NCI-H82 treated with DMSO at 0.1 percent for 48 hours (cell line): ENCODE results near the gene RXRA.

Experiments
- DNase-seq: peaks from one replicate; lab custom pipeline; 2025; ENCODE audit not compliant: unreplicated experiment; lab: John Stamatoyannopoulos, UW

RXRA gene

GRCh38 chr9:134351606-134352176 is 25.4 kb downstream of the RXRA start:
- no peak for DNase-seq

GRCh38 chr9:134352247-134352933 is 26.1 kb downstream of the RXRA start:
- no peak for DNase-seq

DNA sequence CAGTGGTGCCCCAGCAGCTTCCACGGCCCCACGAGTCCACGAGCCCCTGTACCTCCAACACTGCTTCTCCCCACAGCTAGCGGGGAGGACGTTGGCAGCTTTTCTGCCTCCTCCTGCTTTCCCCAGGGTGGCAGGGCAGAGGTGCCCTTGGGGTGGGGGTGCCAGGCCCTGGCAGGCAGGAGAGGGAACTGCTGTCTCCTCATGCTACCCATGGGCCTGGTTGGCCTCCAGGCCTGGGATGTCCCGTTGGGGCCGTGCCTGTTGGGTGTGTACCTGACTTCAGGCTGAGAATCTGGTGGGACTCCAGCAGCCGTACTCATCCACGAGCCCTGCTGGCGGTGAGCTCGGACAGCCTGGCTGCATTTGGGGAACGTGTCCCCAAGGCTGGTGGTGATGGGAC is 27.3 kb downstream of the RXRA start:
- DNase-seq = no peak

DNA sequence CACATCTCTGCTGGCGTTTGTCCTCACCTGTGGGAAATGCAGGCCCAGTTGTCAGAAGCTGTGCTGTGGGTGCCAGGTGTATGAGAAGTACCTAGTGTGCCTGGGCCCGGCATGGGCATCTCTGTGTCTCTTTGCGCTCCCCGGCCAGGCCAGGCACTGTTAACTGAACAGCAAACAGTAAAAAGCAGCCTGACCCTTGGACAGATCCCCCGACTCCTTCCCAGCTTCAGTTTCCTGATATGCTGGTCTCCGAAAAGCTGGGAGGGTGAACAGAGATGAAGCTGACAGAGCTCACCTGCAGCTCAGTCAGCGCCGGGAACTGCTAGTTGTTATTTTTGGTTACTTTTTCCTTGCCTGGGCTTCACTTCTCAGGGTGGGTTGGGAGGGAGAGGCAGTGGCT is 28.9 kb downstream of the RXRA start:
- DNase-seq = no peak

DNA sequence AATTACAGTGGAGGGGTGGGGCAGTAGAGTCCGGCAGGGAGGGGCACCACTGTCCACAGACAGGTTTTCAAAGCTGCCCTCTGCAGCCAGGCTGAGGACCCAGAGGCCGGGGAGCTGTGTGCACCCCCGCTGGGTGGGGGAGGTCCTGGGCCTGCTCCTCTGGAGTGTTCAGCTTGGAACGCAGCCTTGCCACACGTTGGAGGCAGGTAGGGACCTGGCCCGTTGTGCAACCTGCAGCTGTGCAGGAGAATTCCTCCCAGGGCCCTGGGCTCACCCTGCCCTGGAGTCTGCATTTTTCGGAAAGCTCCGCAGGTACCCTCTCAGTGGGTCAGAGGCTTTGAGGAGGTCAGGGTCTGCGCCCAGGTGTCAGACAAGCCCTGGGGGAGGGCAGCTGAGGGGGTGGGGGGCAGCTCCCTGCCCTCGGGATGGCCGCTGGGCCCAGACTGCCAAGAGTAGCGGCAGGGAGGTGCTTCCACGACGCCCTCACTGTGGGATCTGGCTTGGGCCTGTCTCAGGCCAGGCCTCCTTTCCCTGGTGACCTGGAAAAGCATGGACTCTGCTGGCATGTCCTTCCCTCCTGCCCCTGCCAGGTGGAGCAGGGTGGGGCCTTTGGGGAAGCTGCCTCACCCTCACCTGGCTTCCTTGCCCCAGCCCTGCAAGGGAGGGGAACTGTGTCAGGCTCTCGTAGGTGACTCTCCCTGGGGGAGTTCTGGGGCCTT is 29.5 kb downstream of the RXRA start:
- no peak for DNase-seq

GRCh38 chr9:134356496-134357470 is 30.5 kb downstream of the RXRA start:
- DNase-seq = no peak

DNA sequence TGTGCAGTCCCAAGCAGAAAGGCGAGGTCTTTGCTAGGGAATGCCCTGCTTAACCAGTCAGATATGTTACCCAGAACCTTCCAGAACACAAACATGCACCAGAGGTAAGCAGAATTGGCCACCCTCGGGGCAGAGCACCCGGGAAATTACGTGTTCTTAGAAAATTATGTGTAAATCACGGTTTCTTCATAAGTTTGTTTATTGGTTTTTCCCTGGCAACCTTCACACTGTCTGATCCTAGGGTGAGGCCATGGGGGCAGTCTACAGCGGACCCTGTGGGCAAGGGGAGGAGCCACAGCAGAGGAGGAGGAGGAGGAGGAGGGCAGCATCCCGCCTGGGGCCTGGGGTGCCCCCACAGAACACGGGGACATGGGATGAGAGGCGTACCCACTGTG is 31.4 kb downstream of the RXRA start:
- DNase-seq = no peak

DNA sequence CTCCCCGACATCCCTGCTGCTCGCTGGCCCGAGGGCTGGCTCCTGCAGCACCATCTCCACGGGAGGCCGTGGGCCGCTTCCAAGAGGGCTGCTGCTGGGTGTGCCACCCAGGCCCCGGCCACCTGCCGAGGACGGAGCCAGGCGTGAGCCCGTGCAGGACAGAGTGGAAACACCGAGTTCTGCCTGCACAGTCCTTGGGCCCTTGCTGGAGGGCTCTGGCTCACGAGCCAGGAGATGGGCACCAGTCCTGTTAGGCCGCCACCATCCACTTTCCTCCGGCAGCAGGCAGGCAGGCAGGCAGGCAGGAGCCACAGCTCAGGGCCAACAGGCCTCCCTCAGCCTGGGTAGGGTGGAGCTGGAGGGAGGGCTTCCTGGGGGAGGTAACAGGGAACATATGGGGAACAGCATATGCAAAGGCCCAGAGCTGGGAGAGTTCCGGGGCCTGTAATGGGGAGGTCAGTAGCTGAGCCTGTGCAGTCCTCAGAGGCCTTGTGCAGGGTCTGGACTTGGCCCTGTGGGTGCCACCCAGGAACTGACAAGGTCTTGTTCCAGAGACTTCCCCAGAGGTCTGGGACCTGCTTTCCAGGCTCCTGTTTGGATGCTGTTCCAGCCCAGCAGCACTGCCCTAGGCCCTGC is 31.9 kb downstream of the RXRA start:
- DNase-seq = no peak

DNA sequence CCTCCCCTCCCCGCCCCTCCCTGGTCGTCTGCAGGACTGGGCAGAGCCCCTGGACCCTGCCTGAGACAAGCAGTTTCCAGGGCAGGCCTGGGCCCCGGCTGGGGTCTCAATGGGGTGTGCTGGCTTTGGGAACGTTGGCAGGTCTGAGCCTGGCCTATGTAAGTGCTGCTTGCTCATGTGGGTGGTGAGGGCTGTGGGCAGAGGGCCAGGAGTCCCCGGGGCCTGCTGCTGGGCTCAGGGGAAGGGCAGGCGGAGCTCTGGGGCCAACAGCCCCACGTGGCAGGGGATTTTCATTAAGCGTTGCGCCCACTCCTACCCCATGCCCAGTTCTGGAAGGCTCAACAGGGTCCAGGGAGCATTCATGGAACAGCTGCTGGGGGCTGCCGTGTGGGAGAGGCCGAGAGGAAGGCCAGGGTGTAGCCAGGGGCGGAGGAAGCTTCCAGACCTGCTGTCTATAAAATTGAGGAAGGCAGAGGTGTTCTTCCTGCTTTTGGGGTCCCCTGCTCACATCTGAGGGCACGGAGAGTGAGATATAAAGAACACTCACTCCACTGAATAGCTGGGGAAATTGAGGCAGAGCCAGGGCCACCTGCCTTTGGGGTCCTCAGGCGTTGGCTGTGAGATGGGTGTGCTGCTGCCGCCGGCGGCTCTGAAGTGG is 32.5 kb downstream of the RXRA start:
- no peak for DNase-seq

DNA sequence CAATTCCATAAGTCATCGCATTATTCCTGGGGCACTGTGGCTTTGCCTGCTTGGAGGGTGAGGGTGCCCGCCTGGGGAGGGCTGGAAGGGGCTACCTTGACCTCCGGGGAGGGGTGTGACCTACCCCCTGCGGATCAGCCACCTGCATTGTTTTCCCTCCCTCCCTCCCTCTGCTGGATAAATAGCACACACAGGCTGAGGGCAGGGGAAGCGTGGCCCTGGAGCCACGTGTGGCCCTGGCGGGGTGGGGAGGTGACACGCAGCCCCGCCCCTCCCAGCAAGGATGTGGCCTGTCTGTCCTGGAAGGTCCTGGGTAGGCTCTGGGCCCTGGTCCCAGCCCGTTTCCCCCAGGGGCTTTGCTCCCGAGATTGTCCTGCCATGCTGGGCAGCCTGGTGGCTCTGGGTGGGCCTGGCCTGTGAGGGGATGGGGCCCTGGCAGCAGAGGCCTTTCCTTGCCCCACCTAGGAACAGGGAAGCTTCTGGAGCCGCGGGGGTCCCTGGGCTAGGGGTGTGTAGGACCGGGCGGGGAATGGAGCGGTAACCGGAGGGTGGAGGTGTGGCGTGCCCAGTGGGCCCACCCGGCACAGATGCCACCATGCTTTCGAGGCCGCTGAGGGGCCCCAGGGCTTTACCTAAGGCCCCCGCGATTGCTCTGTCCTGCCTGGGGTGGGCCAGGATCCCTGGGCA is 33.4 kb downstream of the RXRA start:
- no peak for DNase-seq

GRCh38 chr9:134360180-134360759 is 34.0 kb downstream of the RXRA start:
- no peak for DNase-seq

GRCh38 chr9:134360897-134361296 is 34.6 kb downstream of the RXRA start:
- no peak for DNase-seq

DNA sequence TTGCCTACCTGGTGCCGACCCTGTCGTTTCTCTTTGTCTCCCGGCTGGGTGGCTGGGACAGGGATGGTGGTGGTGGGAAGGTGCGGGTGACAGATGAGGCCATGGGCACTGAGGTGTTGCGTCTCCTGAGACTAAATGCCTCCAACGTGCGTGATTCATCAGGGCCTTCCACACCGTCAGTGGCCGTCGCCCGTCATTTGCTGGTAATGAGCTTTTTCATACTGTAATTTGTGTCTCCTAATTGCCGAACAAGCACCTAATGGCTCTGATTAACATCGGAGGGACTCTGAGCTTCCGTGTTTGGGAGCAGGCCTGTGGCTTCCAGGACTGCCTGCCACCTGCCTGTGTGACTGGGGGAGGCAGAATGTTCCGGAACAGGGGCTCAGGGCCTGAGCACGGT is 35.2 kb downstream of the RXRA start:
- DNase-seq = no peak

- no peak for DNase-seq
Observed at GRCh38 chr9:134361843-134362414, 35.7 kb downstream of the RXRA start.

DNA sequence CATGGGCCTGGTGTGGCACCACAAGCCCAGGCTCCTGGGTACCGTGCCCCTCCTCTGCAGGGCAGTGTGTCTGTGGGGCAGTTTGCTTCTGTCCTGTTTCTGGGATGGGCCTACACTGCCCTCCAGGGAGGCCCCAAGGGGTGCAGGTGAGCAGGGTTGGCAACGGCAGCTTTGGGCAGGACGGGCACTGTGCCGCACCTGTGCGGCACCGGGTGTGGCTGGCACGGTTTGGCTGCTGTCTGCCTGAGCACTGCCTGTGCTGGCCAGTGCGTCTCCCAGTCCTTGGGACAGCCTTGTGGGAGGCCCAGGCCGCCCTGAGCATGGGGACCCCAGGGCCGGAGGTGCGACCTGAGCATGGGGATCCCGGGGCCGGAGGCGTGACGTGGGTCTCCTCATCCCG is 37.2 kb downstream of the RXRA start:
- DNase-seq = no peak

GRCh38 chr9:134364391-134365114 is 38.3 kb downstream of the RXRA start:
- DNase-seq = no peak

DNA sequence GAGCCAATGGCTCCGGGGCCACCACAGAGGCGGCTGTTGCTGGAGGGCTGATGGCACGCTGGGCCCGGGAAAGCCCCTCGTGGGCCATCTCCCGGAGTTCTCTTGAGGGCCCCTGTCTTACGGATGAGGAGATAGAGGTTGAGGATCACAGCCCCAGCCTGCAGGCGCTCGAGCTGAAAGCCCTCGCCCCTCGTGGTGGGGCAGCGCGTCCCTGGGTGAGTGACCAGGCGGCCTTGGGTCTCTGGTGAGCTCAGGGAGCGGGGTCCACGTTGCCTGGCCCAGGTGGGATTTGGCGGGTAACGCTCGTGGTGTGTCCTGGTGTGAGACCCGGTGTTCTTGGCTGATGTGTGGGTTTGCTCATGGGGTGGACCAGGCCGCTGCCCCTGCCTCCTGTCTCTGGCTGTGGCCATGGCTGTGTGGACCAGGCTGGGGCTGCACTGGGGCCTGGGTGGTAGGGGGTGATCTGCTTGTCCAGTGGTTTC is 38.9 kb downstream of the RXRA start:
- DNase-seq = no peak

DNA sequence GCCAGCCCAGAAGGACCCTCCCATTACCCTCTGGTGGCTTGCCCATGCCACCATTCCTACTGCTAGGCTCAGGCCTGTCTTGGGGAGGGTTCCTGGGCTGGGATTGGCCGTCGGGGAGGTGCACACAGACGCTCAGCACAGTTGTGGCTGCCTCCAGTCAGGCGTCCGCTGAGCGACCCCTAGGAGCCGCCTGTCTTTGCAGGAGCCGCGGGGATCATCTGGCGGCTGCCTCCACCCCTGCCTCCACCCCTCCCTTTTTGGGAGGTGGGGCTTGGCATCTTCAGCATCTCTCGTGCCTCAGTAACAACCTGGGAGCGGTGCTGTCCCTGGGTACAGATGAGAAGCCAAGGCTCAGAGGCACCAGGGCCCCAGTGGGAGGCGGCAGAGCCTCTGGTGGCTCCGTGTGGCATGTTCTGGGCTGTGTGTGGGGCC is 39.6 kb downstream of the RXRA start:
- DNase-seq = no peak
